GM12891 (cell line): ENCODE measurements around the gene BRK1.
"Not testable (repeated sequence)": the region's sequence is repeated elsewhere in the genome, so short reads cannot be mapped to it uniquely, and the experiment has no call there.

ENCODE experiments used
- POLR2A ChIP-seq: IDR thresholded peaks from 2 replicates; pipeline ENCODE4 v1.6.1; 2011; ENCODE audit warnings: low read depth, low read length, control low read depth
- POLR2AphosphoS5 ChIP-seq: IDR thresholded peaks from 2 replicates; pipeline ENCODE4 v1.6.1; 2011; ENCODE audit warnings: low read depth, low read length, control low read depth
- SPI1 ChIP-seq: IDR thresholded peaks from 2 replicates; pipeline ENCODE4 v1.6.1; 2011; ENCODE audit warnings: low read depth, low read length, control low read depth
- TAF1 ChIP-seq: IDR thresholded peaks from 2 replicates; pipeline ENCODE4 v1.6.1; 2011; ENCODE audit warnings: low read depth, low read length, control low read depth

GRCh38 chr3:10176150-10176549 is 60.7 kb downstream of the BRK1 start:
- not testable (repeated sequence) for TF ChIP-seq SPI1, POLR2AphosphoS5, TAF1, POLR2A
